Measurements from ENCODE around the gene U2AF2.

U2AF2 gene

GRCh38 chr19:55685776-55686175, 30.9 kb downstream of the U2AF2 start:
- DNase-seq (ENCODE audit: low read depth in 2 of 2) = no peak
- TF ChIP-seq CTCF (IDR thresholded peaks at IDR 0.05; ENCODE audit: low read depth, low read length) = no peak
- H3K4me3 ChIP-seq (replicated peaks in 1 of 2; ENCODE audit: low read depth in 2 of 2, low read length in 2 of 2) = no peak overlapping the region

DNA sequence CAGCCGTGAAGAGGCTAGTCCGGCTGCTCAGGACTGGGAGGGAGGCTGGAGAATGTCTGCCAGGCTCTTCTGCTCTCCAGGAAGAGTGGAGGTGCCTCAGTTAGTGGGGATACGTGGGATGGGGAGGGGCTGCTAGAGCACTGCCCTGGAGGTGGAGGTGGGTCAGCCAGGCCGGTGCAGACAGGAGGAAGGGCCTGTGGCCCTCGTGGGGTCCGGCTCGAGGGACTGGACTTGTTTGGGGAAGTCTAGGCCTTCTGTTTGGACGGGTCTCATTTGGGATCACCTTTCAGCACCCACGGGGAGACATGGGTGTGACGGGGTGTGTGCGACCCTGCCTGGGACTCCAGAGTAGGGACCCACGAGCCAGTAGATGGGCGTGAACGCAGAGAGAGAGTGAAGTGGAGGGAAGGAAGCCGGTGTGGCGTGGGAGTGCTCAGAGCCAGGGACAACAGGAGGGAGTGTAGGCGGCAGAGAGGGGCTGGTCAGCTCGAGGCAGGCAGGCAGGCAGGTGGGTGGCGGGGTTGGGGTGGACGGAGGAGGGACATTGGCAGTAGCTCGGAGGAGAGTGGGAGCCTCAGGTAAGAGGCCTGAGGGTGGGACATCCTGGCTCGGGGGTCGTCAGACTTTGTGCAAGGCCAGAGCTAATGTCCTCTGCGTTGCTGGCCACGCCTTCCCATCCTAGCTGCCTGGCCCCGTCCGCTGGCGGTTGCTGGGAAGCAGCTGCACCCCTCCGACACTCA, 31.6 kb downstream of the U2AF2 start:
- no peak for DNase-seq (ENCODE audit: low read depth in 2 of 2)
- H3K4me3 ChIP-seq (replicated peaks in 1 of 2; ENCODE audit: low read depth in 2 of 2, low read length in 2 of 2) = no peak overlapping the region
- TF ChIP-seq CTCF (IDR thresholded peaks at IDR 0.05; ENCODE audit: low read depth, low read length) = no peak

DNA sequence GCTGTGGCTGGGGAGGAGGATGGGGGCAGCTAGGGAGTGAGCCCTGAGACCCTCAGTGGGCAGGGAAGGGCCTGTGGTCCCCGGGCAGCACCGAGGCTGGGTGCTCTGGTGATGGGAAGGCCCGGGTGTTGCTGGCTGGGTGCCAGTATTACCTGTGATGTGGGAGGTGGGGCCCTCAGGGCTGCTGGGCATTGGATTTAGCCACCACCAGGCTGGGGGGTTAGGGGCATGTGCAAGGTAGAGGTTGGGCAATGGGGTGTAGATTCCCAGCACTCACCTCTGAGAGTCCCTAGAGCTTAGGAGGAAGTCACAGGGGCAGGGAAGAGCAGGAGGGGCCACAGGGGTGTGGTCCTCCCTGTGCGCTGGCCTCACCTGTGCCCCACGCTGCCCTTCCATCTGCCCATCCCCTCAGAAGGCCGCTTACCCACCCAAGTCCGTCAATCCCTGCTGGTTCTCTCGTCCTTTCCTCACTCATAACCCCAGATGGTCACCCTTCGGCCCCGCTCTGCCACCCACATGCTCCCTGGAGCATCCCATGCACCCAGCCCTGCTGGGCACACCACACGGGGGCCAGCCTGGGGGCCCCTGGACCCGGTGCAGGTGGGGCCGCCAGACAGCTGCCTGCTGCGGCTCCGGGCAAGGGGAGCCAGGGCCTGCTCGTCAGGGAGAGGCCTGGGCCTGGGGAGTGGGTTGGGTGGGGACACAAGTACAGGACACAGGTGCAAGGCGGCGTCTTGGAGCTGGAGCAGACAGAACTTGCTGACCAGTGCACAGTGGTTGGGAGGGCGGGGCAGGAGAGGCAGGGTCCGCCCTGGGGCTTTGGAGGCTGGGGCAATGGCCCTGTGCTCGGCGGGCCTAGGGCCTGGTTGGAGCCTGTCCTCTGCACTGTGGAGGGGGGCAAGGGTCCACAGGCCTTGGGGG, 32.7 kb downstream of the U2AF2 start:
- no peak for TF ChIP-seq CTCF (IDR thresholded peaks at IDR 0.05; ENCODE audit: low read depth, low read length)
- no peak for DNase-seq (ENCODE audit: low read depth in 2 of 2)
- no peak overlapping the region for H3K4me3 ChIP-seq (replicated peaks in 1 of 2; ENCODE audit: low read depth in 2 of 2, low read length in 2 of 2)

DNA sequence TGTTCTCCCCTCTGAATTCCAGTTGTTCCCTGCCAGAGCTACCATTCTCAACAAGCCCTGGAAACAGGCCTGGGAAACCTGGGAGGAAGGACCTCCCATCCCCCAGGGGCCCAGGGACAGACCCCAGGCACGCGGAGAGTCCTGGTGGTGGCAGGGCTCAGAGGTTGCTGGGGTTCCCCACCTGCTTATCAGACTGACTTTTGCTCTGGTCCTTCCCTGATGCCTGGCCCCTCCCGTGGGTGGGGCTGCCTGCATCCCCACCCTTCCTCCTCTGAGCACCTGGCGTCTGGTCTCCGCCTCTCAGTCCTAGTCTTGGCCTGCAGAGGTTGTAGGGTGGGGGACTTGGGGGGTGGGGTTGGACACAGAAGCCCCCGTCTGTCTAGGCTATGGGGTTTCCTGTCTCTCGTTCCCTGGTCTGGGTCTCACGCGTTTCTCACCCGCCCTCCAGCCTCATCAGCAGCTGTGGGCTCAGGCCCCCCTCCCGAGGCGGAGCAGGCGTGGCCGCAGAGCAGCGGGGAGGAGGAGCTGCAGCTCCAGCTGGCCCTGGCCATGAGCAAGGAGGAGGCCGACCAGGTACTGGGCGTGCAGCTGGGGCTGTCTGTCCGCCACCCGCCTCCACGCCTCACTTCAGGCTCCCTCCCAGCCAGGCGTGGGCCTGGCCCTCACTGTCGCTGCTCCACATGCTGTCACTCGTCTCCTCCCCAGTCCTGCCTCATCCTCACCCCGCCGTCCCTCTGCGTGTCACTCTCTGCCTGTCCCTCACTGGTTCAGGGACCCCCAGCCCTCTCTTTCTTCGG, 33.8 kb downstream of the U2AF2 start:
- H3K4me3 ChIP-seq (replicated peaks in 1 of 2; ENCODE audit: low read depth in 2 of 2, low read length in 2 of 2) = no peak overlapping the region
- DNase-seq (ENCODE audit: low read depth in 2 of 2) = no peak

DNA sequence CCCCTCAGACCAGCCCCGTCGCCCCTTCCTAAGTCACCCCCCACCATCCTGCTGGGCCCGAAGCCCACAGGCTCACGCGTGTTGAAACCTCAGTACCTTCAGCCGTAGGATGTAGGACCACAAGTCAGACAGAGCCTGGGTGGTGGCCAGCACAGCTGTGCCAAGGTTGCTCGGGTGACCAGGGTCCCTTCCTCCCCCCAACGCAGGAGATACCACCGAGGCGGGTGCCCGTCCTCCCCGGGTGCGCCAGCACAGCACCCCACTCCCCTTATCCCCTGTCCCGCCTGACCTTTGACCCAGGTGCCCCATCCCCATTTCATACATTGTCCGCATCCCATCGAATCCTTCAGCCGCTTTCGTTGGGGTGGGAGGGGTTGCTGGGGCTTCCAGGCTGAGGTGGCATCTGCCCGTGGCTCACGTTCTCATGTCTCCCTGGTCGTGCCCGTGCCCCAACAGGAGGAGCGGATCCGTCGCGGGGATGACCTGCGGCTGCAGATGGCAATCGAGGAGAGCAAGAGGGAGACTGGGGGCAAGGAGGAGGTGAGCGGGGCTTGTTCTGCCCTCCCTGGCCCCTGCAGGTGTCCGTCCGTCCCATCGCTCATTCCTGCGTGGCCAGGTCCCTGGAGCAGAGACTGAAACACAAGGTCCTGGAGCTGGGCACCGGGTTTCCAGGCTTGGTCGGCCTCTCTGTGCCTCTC, 34.7 kb downstream of the U2AF2 start:
- no peak for DNase-seq (ENCODE audit: low read depth in 2 of 2)
- H3K4me3 ChIP-seq (replicated peaks in 1 of 2; ENCODE audit: low read depth in 2 of 2, low read length in 2 of 2) = no peak overlapping the region
- TF ChIP-seq CTCF (IDR thresholded peaks at IDR 0.05; ENCODE audit: low read depth, low read length) = no peak

More for the DNA sequence above, 33.8 kb downstream of the U2AF2 start:
- TF ChIP-seq CTCF (IDR thresholded peaks at IDR 0.05; ENCODE audit: low read depth, low read length) = no peak
